MM.1S (cell line): ENCODE data around the gene GAS2L1.

Experiments used
- DNase-seq: peaks from one replicate; pipeline ENCODE4 v3.0.0-alpha.2; 2015
- H2AFZ ChIP-seq: fragments of 300-600 bp; sonication (generic); 2 replicates; pipeline ENCODE4 v1.6.0; 2016; ENCODE audit warnings: antibody characterized with exemption, low read length
- H3F3A ChIP-seq: fragments of 300-600 bp; sonication (generic); 2 replicates; pipeline ENCODE4 v1.6.1; 2016; ENCODE audit warnings: mild to moderate bottlenecking, antibody characterized with exemption, low read length, moderate library complexity, mixed read lengths; ENCODE audit not compliant: insufficient read depth
- H3K27ac ChIP-seq: fragments of 300-600 bp; sonication (generic); 2 replicates; pipeline ENCODE4 v1.5.1; 2016; ENCODE audit warnings: mild to moderate bottlenecking, low read length
- H3K27me3 ChIP-seq: fragments of 300-600 bp; sonication (generic); replicated peaks from 2 replicates; pipeline ENCODE4 v1.6.0; 2016; ENCODE audit warnings: low read length; ENCODE audit not compliant: insufficient read depth
- H3K36me3 ChIP-seq: fragments of 300-600 bp; sonication (generic); replicated peaks from 2 replicates; pipeline ENCODE4 v1.6.1; 2016; ENCODE audit warnings: mild to moderate bottlenecking, low read length, mixed read lengths; ENCODE audit not compliant: insufficient read depth
- H3K4me1 ChIP-seq: fragments of 300-600 bp; sonication (generic); 2 replicates; pipeline ENCODE4 v1.6.1; 2016; ENCODE audit warnings: low read length, mixed read lengths
- H3K4me2 ChIP-seq: fragments of 300-600 bp; sonication (generic); 2 replicates; pipeline ENCODE4 v1.6.0; 2016; ENCODE audit warnings: low read depth, low read length
- H3K4me3 ChIP-seq: fragments of 300-600 bp; sonication (generic); 2 replicates; pipeline ENCODE4 v1.5.1; 2016; ENCODE audit warnings: low read length, mixed read lengths
- H3K79me2 ChIP-seq: fragments of 300-600 bp; sonication (generic); 2 replicates; pipeline ENCODE4 v1.6.1; 2016; ENCODE audit warnings: mixed run types, low read length, mixed read lengths
- H3K9ac ChIP-seq: fragments of 300-600 bp; sonication (generic); 2 replicates; pipeline ENCODE4 v1.6.1; 2016; ENCODE audit warnings: low read length, mixed read lengths
- H3K9me2 ChIP-seq: fragments of 300-600 bp; sonication (generic); replicated peaks from 2 replicates; pipeline ENCODE4 v1.6.1; 2016; ENCODE audit warnings: mild to moderate bottlenecking, low read length, mixed read lengths; ENCODE audit not compliant: insufficient read depth
- H3K9me3 ChIP-seq: fragments of 300-600 bp; sonication (generic); replicated peaks from 2 replicates; pipeline ENCODE4 v1.6.1; 2016; ENCODE audit warnings: mild to moderate bottlenecking, low read length, mixed read lengths; ENCODE audit not compliant: insufficient read depth
- H4K20me1 ChIP-seq: fragments of 300-600 bp; sonication (generic); 2 replicates; pipeline ENCODE4 v1.6.1; 2016; ENCODE audit warnings: mild to moderate bottlenecking, low read length, moderate library complexity, mixed read lengths; ENCODE audit not compliant: insufficient read depth
- CTCF ChIP-seq: fragments of 300-600 bp; sonication (generic); IDR thresholded peaks from 2 replicates; pipeline ENCODE4 v1.5.1; 2016; ENCODE audit warnings: antibody characterized with exemption, low read length, mixed read lengths
- EZH2 ChIP-seq: fragments of 300-600 bp; sonication (generic); optimal IDR thresholded peaks from 2 replicates; pipeline ENCODE3; 2017; ENCODE audit warnings: low read depth, mild to moderate bottlenecking, antibody characterized with exemption, low read length, mixed read lengths
- EZH2phosphoT487 ChIP-seq: fragments of 300-600 bp; sonication (generic); IDR thresholded peaks from 2 replicates; pipeline ENCODE4 v1.6.1; 2018; ENCODE audit warnings: antibody characterized with exemption, low read length

Gene GAS2L1

GRCh38 chr22:29266564-29267461, 39.6 kb upstream of the GAS2L1 start:
- no peaks in the 10 kb centered on the region for H3K27me3 ChIP-seq
- peak overlapping the region; percentile 89; the same call in 1 of the 2 replicates for H3K27ac ChIP-seq
- H3K4me1 ChIP-seq = peaks cover 21% of the 10 kb centered on the region
- H3K4me2 ChIP-seq = peak overlapping the region; percentile 99
- H3K9ac ChIP-seq = peak overlapping the region; percentile 100
- TF ChIP-seq CTCF = no peak
- no peak for TF ChIP-seq EZH2phosphoT487
- no peak for TF ChIP-seq EZH2
- H3K9me3 ChIP-seq = no peaks in the 10 kb centered on the region
- peak overlapping the region; percentile 87 for H3K4me3 ChIP-seq
- peak overlapping the region; percentile 82 for H2AFZ ChIP-seq
- H3K79me2 ChIP-seq = peaks cover 64% of the 10 kb centered on the region
- H3K9me2 ChIP-seq = no peaks in the 10 kb centered on the region
- H4K20me1 ChIP-seq = peaks cover 28% of the 10 kb centered on the region
- DNase-seq = no peak
- 0 out of 2 replicates have a peak, but pooled peaks cover 8% of the 10 kb centered on the region for H3F3A ChIP-seq
- peaks cover 2% of the 10 kb centered on the region for H3K36me3 ChIP-seq

- Histone ChIP-seq H3F3A (0 out of 2 replicates have a peak, but pooled peaks cover 8% of the 10 kb centered on the region), H3K9me2 (no peaks in the 10 kb centered on the region), H4K20me1 (peaks cover 35% of the 10 kb centered on the region), H3K9me3 (no peaks in the 10 kb centered on the region), H2AFZ (peak overlapping the region; percentile 82), H3K4me1 (peaks cover 21% of the 10 kb centered on the region), H3K36me3 (peaks cover 2% of the 10 kb centered on the region), H3K4me2 (peak overlapping the region; percentile 99), H3K27ac (peak overlapping the region; percentile 89), H3K27me3 (no peaks in the 10 kb centered on the region), H3K4me3 (peak overlapping the region; percentile 87), H3K79me2 (peaks cover 70% of the 10 kb centered on the region), H3K9ac (peak overlapping the region; percentile 100)
- TF ChIP-seq EZH2 (no peak), CTCF (no peak), EZH2phosphoT487 (no peak)
- DNase-seq = no peak
Measured at GRCh38 chr22:29267462-29267857, 39.0 kb upstream of the GAS2L1 start.

- Histone ChIP-seq H3K27ac (peak within 1 kb of the TSS; percentile 89), H3F3A (0 out of 2 replicates have a peak, but pooled peaks cover 8% of the 10 kb centered on the region), H3K4me1 (peaks cover 21% of the 10 kb centered on the region), H3K4me2 (peak within 1 kb of the TSS; percentile 99), H3K9me3 (no peaks in the 10 kb centered on the region), H3K79me2 (peaks cover 75% of the 10 kb centered on the region), H3K9me2 (no peaks in the 10 kb centered on the region), H2AFZ (peak within 1 kb of the TSS; percentile 82), H3K9ac (peak within 1 kb of the TSS; percentile 100), H3K36me3 (peaks cover 7% of the 10 kb centered on the region), H3K27me3 (no peaks in the 10 kb centered on the region), H4K20me1 (peaks cover 40% of the 10 kb centered on the region), H3K4me3 (peak within 1 kb of the TSS; percentile 87)
- peak; percentile 95 for DNase-seq
- TF ChIP-seq EZH2 (no peak), CTCF (no peak), EZH2phosphoT487 (no peak)
Measured at GRCh38 chr22:29267858-29268510, 38.5 kb upstream of the GAS2L1 start, which contains the start of the genes EWSR1 and RHBDD3. Gene EWSR1, plus strand, starts transcription at chr22:29268268. Its CDS starts 69 bp downstream, at chr22:29268337. Gene RHBDD3, minus strand, starts transcription at chr22:29267981. Its CDS starts 2,355 bp downstream, at chr22:29265626.
